ENCODE data around the gene GP9.
"Not testable (repeated sequence)": the region's sequence is repeated elsewhere in the genome, so short reads cannot be mapped to it uniquely, and the experiment has no call there.

The GP9 gene

DNA sequence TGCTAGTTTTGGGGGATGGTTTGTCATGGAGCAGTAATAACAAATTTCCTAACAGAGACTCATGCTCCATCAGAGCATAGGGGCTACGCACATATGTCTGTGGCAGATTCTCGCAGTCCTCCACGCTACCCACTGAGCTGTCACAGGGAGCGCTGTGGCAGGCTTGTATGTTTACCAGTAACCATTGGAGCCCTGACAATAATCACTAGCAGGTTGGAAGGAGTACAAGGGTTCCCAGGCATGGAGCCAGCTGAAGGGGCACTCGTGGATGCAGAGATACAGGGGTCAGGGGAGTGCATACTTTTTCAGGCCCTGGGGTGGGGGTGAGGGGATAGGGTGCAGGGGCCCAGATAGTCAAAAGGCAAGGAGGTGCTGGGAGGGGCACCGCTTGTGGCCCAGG is 7.9 kb upstream of the GP9 start:
- no peak for DNase-seq

DNA sequence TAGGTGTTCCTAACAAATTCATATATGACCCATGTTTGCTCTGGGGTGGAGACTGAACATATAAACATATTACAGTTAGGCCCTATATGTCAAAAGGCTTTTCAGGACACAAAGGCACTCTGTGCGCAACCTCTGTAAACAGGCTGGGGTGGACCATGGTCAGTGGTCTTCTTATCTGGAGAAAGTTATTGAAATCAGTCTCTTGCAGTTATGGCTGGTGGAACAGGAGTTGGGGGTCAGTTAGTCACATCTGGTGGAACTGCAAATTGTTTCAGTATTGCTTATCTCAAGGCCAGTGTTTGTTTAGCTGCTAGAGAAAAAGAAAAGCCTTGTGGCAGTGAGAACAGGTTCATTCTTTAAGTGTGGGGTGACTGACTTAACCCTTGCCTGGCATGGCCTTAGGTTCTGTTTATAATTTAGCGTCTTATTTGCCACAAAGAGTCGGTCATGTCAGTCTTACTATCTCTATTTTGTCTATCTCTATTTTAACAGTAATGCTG is 5.9 kb upstream of the GP9 start:
- no peak for DNase-seq

DNA sequence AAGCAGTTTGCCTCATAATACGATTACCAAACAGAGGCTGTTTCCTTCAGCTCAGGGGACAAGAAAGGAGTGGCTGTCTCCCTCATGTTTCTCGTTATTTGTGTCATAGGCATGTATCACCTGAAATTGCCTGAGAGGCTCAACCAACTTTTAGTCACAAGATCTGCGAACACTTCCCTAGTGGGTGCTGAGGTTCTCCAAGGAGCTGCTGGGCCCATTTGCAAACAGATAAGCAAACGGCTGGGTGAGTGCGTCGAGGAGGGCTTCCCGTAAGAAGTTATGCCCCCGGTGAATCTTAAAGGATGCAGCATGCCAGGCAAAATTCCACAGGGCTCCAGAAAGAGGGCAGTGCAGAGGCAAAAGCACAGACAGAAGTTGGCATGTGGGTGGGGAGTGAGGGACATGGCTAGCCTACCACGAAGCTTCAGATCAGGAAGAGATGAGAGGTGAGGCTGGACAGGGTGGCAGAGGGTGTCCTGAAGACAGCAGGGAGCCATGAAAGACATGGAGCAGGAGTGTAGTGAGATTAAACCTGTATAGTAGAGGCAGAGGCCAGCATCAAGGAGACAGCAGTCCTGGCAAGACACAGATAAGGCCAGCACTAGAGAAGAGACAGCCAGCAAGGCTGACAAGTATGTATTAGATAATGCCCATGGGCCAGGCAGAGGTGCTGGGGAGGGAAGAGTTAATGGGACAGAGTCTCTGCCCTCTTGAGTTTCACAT is 4.0 kb upstream of the GP9 start:
- no peak for DNase-seq

DNA sequence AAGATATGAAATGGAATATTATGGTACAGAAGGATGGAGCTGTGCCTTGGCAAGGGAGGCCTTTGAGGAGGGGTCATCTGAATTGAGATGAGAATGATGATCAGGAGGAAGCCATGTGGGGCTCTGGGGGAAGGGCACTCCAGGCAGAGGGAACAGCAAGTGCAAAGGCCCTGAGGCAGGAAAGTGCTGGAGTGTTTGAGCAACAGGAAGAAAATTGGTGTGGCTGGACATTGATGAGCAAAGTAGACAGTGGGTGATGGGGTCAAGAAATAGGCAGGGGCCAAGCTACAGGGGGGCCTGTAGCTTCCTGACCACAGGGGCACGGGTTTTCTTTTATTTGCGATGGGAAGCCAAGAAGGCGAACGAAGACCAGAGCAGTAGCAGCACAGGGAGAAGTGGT is 3.3 kb upstream of the GP9 start:
- DNase-seq, result no peak

DNA sequence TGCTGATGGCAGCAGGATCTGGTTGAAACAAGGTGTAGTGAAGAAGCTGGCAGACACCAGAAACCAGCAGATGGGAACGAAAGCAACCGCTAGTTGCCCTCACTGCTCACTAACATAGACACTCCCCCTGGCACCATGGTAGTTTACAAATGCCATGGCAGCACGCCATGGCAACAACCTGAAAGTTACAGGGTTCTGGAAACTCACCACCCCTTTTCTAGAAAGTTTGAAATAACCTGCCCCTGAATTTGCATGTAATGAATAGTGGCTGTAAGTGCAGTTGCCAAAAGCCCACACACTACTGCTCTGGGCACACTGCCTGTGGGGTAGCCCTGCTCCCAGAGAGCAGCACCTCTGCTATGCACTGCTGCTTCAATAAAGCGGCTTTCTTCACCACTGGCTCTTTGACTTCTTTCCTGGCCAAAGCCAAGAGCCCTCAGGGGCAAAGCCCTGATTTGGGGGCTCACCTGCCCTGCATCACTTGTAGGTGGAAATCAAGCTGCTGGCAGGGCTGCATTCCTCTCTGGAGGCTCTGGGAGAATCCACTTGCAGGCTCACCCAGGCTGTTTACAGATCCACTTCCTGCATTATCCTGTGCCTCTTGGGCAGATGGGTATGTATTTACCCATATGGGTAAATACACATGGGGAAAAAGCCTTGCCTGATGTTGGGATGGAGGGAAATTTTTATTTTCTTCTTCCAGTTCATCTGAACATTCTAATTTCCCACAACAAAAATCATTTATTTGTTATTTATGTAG is 2.0 kb upstream of the GP9 start:
- DNase-seq, result no peak

DNA sequence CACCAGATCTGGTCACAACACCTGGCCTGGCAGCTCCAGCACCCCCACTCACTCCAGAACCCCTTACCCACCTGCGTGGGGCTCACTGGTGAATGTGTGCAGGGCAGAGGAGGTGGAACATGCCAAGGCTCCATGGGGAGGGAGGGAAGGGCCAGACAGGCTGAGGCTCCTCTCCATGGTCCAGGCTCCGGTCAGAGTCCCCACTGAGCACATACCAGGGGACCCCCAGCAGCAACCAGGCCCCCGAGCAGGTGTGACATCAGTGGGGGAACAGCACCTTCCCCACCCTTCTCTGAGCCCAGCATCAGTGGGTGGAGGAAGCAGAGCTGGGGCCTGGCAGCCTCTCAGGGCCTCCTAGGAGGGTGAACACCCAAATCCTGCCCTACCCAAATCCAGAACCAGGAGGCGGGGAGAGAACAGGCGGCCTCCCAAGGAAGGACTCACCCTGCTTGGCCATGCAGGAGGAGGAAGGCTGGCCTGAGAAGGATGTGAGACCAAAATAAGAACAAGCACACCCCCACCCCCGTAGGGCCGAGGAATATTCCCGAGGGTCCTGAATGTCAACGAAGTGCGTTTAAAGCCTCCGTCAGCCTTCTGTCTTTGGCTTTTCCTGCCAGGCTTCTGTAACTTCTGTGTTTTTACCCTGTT is 1.1 kb upstream of the GP9 start:
- DNase-seq, result no peak

DNA sequence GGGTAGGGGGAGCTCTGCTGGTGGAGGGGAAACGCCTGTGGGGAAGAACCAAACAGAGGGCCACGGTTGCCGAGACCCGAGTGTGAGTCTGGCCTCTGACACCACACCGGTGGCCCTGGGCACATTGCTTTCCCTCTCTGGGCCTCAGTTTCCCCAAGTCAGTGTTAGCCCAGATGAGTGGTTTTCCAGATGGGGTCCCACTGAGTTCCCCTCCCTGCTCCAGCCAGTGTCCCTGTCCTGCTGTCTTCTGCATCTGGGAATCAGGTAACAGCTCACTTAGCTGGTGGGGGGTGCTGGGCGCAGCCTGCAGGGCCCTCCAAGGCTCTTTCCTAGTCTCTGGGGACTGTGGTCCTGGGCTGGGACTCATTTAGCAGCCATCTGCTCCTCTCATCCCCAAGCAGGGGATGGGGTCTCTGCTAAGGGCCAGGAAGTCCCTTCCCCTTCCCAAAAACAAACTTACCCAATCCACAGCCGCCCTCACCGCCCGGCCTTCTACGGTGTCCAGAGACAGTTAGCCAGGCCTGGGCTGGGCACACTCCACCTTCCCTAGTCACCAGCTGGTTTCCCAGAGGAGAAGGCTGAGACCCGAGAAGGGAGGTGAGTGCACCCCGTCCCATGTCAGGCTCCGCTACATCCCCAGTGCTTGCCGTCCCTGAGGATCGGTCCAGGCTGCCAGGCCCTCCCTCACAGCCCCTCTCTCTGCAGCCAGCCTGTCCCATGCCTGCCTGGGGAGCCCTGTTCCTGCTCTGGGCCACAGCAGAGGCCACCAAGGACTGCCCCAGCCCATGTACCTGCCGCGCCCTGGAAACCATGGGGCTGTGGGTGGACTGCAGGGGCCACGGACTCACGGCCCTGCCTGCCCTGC is 676 bp downstream of the GP9 start:
- no peak for DNase-seq

DNA sequence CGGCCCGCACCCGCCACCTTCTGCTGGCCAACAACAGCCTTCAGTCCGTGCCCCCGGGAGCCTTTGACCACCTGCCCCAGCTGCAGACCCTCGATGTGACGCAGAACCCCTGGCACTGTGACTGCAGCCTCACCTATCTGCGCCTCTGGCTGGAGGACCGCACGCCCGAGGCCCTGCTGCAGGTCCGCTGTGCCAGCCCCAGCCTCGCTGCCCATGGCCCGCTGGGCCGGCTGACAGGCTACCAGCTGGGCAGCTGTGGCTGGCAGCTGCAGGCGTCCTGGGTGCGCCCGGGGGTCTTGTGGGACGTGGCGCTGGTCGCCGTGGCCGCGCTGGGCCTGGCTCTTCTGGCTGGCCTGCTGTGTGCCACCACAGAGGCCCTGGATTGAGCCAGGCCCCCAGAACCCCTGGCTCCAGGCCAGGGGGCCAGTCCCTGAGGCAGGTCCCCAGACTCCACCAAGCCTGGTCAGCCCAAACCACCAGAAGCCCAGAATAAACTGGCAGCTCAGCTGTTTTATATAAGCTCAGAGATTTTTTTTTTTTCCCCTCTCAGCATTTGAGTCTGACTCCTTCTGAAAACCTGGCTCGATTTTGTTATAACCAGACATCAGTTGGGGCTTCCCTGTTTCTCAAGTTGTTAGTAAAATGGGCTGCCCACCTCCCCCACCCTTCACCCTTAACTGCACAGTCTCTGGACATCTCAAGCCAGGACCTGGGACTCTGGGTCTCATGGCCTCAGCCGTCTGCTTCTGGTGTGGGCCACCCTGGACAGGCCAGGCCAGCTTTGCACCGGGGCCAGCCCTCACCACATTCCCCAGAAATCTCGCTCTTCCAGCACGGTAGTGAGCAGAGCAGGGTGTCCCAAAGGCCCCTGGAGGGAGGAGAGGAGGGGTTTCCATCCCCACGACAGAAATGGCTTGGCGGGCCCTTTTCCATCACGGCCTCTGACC is 1.6 kb downstream of the GP9 start:
- no peak for DNase-seq

DNA sequence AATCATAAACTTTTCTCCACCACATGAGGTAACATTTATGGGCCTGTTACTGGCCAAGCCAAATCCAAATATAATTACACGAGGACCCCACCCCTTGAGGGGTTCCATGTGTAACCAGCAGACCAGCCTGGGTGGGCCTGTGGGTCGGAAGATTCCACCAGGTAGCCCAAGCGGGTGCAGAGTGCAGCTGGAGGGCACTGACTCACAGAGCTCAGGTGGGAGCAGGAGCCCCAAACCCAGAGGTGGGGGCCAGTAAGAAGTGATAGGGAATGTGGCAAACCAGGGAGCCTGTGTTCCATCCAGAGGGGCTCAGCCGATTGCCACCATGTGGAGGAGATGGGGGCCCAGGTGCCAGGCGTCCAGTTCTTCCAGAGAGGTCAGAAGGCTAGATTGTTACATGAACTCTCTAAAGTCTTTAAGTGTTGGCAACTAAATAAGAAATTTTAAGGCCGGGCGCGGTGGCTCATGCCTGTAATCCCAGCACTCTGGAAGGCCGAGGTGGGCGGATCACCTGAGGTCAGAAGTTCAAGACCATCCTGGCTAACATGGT is 2.6 kb downstream of the GP9 start:
- DNase-seq, result no peak

DNA sequence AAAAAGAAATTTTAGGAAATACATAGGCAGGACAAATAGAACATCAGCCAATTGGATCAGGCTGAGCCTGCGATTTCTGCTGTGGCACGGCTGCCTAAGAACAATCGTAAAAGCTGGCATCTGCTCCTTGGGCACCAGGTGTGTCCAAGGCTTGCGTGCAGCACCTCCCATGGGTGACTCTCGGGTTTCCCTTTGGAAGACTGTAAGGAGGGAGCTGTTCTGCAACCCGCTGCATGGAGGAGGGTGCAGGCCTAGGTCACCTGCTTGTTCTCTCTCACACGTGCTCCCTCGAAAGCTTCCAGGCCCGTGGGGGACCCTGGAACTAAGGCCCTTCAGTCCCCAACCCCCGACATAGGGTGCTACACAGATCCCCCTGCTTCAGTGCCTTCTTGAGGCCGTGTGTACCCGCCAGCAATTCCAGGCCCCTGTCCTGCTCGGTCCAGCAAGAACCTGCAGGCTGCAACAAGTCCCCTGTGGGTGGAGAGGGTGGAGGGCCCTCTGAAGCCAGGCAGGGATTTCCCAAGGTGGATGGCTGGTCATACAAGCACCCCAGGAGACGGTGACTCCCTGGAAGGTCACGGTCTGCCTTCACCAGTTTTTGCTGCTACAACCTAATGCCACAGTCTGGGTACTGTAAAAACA is 3.4 kb downstream of the GP9 start:
- no peak for DNase-seq

DNA sequence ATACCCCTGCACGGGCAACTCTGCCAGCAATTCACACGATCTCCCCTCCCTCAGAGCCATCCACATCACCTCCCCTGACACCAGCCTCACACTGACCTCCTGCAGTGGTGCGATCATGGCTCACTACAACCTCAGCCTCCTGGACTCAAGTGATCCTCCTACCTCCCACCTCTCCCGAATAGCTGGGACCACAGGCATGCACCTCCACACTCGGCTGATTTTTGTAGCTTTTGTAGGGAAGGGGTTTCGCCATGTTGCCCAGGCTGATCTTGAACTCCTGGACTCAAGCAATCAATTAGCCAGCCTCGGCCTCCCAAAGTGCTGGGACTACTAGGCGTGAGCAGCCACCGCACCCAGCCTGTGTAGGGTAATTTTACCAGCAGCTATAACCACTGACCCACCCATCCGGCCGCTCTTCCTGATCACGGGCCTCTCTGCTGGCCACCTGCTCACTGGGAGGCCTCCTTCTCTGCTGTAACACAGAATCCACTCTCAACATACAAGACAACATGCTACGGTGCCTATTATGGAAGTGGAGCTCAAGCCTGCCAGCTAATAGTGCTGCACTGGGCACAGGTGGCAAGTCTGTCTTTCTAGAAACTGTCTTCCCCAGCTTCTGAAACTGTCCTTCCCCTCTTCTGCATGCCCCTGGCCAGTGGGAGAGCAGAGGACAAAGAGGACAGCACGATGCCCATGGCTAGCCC is 4.6 kb downstream of the GP9 start:
- no peak for DNase-seq

DNA sequence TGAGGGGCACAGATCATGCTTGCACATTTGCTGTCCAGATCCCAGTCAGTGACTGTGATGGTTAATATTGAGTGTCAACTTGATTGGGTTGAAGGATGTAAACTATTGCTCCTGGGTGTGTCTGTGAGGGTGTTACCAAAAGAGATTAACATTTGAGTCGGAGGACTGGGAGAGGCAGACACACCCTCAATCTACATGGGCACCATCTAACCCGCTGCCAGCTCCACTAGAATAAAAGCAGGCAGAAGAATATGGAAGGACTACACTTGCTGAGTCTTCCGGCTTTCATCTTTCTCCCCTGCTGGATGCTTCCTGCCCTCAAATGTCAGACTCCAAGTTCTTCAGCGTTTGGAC is 5.1 kb downstream of the GP9 start:
- DNase-seq, result no peak

DNA sequence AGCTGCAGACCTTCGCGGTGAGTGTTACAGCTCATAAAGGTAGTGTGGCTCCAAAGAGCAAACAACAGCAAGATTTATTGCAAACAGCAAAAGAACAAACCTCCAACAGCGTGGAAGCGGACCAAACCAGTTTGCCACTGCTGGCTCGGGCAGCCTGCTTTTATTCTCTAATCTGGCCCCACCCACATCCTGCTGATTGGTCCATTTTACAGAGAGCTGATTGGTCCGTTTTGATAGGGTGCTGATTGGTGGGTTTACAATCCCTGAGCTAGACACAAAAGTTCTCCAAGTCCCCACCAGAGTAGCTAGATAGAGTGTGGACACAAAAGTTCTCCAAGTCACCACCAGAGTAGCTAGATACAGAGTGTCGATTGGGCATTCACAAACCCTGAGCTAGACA is 7.1 kb downstream of the GP9 start:
- DNase-seq, result not testable (repeated sequence)

DNA sequence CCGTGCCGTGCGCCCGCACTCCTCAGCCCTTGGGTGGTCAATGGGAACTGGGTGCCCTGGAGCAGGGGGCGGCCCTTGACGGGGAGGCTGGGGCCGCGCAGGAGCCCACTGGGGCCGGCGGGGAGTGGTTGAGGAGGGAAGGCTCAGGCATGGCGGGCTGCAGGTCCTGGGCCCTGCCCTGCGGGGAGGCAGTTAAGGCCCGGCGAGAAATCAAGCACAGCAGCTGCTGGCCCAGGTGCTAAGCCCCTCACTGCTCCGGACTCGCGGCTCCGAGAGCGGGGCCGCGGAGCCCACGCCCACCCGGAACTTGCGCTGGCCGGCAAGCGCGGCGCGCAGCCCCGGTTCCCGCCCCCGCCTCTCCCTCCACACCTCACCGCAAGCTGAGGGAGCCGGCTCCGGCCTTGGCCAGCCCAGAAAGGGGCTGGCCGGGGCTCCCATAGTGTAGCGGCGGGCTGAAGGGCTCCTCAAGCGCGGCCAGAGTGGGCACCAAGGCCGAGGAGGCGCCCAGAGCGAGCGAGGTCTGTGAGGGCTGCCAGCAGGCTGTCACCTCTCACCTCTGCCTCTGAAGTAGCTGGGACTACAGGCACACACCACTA is 7.8 kb downstream of the GP9 start:
- DNase-seq, result no peak

DNA sequence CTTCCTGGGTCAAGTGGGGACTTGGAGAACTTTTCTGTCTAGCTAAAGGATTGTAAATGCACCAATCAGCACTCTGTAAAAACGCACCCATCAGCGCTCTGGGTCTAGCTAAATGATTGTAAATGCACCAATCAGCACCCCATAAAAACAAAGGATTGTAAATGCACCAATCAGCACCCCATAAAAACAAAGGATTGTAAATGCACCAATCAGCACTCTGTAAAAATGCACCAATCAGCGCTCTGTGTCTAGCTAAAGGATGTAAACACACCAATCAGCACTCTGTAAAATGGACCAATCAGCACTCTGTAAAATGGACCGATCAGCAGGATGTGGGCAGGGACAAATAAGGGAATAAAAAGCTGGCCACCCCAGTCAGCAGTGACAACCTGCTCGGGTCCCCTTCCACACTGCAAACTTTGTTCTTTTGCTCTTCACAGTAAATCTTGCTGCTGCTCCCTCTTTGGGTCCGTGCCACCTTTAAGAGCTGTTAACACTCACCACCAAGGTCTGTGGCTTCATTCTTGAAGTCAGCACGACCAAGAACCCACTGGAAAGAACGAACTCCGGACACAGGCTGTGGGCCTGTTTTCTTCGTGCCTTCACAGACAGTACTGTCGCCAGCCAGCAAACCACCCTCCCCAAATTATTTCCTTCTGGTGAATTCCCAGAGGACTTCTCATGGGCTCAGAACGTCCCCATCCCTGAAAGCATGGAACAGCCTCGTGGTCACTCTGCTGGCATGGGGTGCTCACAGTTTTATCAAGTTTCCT is 8.9 kb downstream of the GP9 start:
- not testable (repeated sequence) for DNase-seq

DNA sequence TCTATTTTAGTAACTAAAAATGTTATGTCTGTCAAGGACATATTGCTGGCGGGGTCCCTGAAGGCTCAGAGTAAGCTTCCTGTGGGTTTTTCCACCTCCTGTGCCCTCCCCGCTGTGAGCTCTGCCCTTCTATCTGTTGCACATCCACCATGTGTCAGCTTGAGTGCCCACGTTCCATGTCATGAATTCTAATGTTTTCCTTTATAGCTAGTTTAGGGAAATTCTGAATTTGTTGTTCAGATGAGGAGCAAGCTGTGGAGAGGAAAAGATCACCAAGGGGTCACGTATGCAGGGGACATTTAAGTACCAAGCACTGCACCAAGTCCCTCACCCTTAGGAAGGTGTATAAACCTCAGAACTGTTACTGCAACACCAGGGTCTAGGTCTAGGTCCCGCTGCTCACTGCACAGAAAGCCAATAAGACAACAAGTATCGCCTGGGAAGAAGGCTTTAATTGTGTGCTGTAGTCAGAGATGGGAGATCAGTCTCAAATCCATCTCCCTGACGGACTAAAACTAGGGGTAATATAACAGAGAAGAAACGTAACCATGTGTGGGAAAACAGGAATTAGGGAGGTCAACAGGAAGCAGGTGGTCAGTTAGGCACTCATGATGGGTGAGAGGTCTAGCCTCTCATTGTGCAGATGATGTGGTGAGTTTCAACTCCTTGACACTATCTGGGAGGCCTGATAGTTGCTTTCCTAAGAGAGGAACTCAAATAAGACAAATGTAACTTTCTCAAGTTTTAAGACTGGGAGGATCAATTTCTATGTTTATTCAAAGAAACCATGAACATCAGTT is 9.7 kb downstream of the GP9 start:
- DNase-seq, result no peak

DNA sequence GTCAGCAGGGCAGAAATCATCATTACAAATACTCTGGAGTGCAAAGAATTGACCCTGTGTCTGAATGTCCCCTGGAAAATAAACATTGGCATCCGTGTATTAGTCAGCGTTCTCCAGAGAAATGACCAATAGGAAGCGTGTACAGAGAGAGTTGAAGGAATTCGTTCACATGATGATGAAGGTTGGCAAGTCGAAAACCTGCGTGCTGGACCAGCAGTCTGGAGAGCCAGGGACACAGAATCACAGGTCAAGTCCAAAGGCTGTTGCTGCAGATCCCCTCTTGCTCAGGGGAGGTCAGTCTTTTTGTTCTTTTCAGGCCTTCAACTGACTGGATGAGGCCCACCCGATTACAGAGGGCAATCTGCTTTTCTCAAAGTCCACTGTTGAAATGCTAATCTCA is 16.6 kb downstream of the GP9 start:
- no peak for DNase-seq

DNA sequence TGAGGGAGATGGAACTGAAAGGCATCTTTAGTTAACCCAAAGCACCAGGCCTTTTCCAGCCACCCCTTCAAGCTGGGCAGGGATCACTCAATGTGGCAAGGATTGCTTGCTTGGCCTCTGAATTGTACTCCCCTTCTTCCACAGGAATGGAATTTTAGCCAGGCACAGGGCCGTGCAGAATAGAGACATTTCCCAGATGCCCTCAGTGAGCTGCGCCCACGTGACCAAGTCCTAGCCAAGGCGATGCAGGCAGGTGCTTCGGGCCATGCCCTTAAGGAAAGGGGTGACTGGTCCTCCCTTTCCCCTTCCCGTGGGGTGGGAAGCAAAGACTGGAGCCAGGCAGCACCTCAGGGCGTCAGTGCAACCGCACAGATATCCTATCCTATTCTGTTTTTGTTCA is 17.9 kb downstream of the GP9 start:
- DNase-seq, result no peak
